Prostate gland (tissue), 2 donors: ENCODE measurements around the gene CRELD1. TPM values are rescaled to one million over a fixed set of nuclear protein-coding genes. Genes with fewer than 3 reads are reported as not detected.
A peak's percentile ranks its signal among the peaks of the same experiment; 100 is the strongest.

Experiments
- DNase-seq: peaks from one replicate; pipeline ENCODE4 v3.0.0-alpha.2; 2019; ENCODE audit warnings: low spot score
- H3K27ac ChIP-seq, 2 donors: fragments of 200-600 bp; sonication (generic); 2 replicates each; pipeline ENCODE4 v1.5.1; 2017 to 2019
- H3K27me3 ChIP-seq: fragments of 200-600 bp; sonication (generic); replicated peaks from 2 replicates; pipeline ENCODE4 v1.5.1; 2019; ENCODE audit not compliant: insufficient read depth
- H3K36me3 ChIP-seq, 2 donors: fragments of 200-600 bp; sonication (generic); 1 replicate in 1 of 2; 2 replicates in 1 of 2; pipeline versions ENCODE4 v1.5.1 to v1.8.1; 2017 to 2019
- H3K4me1 ChIP-seq: fragments of 200-600 bp; sonication (generic); replicated peaks from 2 replicates; pipeline ENCODE4 v1.5.1; 2019
- H3K4me3 ChIP-seq, 2 donors: fragments of 200-600 bp; sonication (generic); 2 replicates each; pipeline ENCODE4 v1.5.1; 2017 to 2019
- H3K9me3 ChIP-seq: fragments of 200-600 bp; sonication (generic); 2 replicates; pipeline ENCODE4 v1.5.1; 2017
- POLR2A ChIP-seq: fragments of 450-650 bp; IDR thresholded peaks from one replicate; pipeline ENCODE4 v1.6.1; 2016; ENCODE audit warnings: antibody characterized with exemption, mild to moderate bottlenecking
- POLR2AphosphoS5 ChIP-seq: sonication (generic); formaldehyde crosslinking; IDR thresholded peaks from one replicate; pipeline ENCODE4 v1.6.1; 2017; ENCODE audit warnings: antibody characterized with exemption
- WGBS: methylation state at CpG from one replicate; pipeline ENCODE4 v1.1.5; 2018; 5-methylcytosine and 5-hydroxymethylcytosine counted together
- intact Hi-C: fragments of 100-400 bp; cut with DNase I; formaldehyde crosslinking; loops from one replicate; pipeline ENCODE4 v1.14.2; 2022
- total RNA-seq, 2 donors: library from RNA; depleted of rRNA; stranded (reverse); fragments of >200 nt; gene quantifications; one replicate each; pipeline ENCODE4 v1.1.0, GENCODE V29; 2016
- TF ChIP-seq, protein P1 (sequence below), 4 experiments: fragments of 200-600 bp in 2 of 4; fragments of 450-650 bp in 2 of 4; sonication (generic) in 2 of 4; IDR thresholded peaks; 1 replicate in 3 of 4; 2 replicates in 1 of 4; pipeline ENCODE4 v1.5.1; 2016 to 2019; ENCODE audit warnings: antibody characterized with exemption in 4 of 4, mild to moderate bottlenecking in 2 of 4, moderate library complexity in 2 of 4

CRELD1 gene
- total RNA-seq, 2 donors from 2014 or later, result 46.9 to 64.9 TPM

DNA sequence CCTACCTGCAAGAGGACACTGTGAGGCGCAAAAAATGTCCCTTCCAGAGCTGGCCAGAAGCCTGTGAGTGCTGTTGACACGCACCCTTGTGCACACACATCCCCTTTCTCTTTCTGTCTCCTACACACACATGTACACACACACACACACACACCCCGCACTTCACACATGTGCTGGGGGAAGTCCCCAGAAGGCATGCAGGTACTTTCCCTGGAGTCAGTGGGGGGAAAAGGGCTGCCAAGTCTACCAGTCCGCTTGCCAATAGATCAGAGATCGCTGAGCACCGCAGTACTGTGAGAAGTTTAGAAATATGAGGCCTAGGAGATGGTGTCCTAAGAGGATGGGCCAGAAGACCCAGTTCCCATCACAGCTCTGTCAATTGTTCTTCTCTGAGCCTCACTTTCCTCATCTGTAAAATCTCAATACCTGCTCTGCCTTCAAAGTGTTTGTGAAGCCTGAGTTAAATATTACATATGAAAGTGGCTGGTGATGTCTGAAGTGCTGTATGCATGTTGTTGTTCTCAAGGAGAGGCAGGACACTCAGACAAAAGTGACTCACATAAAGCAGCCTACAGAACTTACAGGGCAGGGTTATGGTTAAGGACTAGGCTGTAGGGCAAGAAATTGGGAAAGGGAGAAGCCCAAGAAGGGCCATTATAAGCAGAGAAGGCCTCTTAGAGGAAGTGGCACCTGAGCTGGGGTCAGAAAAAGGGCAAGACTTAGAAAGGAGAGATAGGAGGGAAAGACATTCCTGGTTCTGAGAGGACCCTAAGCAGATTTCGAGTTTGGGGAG lies 24.2 kb upstream of the CRELD1 start:
- no peaks in the 10 kb centered on the region for H3K27me3 ChIP-seq
- H3K27ac ChIP-seq, result no peak overlapping the region
- H3K9me3 ChIP-seq, result no peaks in the 10 kb centered on the region
- H3K4me3 ChIP-seq, result no peak overlapping the region
- DNase-seq, result no peak
- TF ChIP-seq, protein P1, sequence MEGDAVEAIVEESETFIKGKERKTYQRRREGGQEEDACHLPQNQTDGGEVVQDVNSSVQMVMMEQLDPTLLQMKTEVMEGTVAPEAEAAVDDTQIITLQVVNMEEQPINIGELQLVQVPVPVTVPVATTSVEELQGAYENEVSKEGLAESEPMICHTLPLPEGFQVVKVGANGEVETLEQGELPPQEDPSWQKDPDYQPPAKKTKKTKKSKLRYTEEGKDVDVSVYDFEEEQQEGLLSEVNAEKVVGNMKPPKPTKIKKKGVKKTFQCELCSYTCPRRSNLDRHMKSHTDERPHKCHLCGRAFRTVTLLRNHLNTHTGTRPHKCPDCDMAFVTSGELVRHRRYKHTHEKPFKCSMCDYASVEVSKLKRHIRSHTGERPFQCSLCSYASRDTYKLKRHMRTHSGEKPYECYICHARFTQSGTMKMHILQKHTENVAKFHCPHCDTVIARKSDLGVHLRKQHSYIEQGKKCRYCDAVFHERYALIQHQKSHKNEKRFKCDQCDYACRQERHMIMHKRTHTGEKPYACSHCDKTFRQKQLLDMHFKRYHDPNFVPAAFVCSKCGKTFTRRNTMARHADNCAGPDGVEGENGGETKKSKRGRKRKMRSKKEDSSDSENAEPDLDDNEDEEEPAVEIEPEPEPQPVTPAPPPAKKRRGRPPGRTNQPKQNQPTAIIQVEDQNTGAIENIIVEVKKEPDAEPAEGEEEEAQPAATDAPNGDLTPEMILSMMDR (IDR thresholded peaks at IDR 0.05), result no peak
- TF ChIP-seq POLR2AphosphoS5, result no peak
- TF ChIP-seq POLR2A, result no peak
- H3K36me3 ChIP-seq, result no peaks in the 10 kb centered on the region
- intact Hi-C loops, result loop anchor here (10.0 kb wide), 1 partner anchor 175 kb away; the partner anchor contains the start of gene BRPF1
- 80% methylated on average over 7 of the region's 7 CpGs for WGBS
- peaks cover 3% of the 10 kb centered on the region for H3K4me1 ChIP-seq

DNA sequence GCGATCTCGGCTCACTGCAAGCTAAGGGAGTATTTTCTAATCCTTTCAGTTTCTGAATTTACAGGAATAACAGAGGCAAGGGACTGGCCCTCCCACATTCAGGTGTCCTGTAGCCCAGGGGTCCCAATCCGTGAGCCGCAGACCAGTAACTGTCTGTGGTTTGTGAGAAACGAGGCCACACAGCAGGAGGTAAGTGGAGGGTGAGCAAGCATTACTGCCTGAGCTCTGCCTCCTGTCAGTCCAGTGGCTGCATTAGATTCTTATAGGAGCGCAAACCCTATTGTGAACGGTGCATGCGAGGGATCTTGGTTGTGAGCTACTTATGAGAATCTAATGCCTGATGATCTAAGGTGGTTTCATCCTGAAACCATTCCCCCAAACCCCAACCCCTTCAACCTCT lies 21.8 kb upstream of the CRELD1 start:
- TF ChIP-seq POLR2A (no peak), POLR2AphosphoS5 (no peak)
- TF ChIP-seq, protein P1 (IDR thresholded peaks at IDR 0.05), result no peak
- H3K4me3 ChIP-seq, result no peak overlapping the region
- no peak for DNase-seq
- WGBS, result 96% methylated on average over 8 of the region's 8 CpGs
- no peaks in the 10 kb centered on the region for H3K36me3 ChIP-seq
- H3K9me3 ChIP-seq, result no peaks in the 10 kb centered on the region
- H3K4me1 ChIP-seq, result peaks cover 12% of the 10 kb centered on the region
- intact Hi-C loops, result loop anchor here (10.0 kb wide), 1 partner anchor 177 kb away; the partner anchor contains the start of gene BRPF1
- H3K27me3 ChIP-seq, result no peaks in the 10 kb centered on the region
- no peak overlapping the region for H3K27ac ChIP-seq

DNA sequence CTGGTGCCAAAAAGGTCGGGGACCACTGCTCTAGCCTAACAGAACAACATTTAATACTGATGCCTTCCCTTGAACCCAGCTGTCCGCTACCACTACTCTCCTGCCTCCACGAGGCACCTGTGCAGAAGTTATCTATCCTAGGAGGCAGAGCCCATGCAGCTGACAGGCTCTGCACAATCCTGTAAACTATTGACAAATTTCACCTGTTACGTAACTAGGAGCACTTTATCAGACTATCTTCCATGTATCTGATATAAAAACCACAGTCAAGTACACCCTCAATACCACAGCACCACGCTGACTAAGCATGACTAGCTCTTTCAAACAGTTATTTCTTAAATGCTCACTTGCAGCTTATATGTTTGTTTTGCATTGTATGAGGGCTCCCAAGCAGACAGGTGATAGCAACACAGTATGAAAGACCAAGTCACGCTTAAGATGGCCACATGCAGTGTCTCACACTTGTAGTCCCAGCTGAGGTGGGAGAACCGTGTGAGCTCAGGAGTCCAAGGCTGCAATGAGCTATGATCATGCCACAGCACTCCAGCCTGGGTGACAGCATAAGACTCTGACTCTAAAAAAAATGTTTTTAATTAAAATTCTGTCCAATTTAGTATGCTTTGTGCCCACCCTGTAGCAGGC lies 21.2 kb upstream of the CRELD1 start:
- no peak for TF ChIP-seq POLR2AphosphoS5
- TF ChIP-seq, protein P1 (IDR thresholded peaks at IDR 0.05), result no peak
- TF ChIP-seq POLR2A, result no peak
- H3K4me3 ChIP-seq, result no peak overlapping the region
- H3K4me1 ChIP-seq, result peaks cover 12% of the 10 kb centered on the region
- H3K9me3 ChIP-seq, result no peaks in the 10 kb centered on the region
- no peak for DNase-seq
- no peaks in the 10 kb centered on the region for H3K27me3 ChIP-seq
- no peak overlapping the region for H3K27ac ChIP-seq
- no peaks in the 10 kb centered on the region for H3K36me3 ChIP-seq
- intact Hi-C loops, result loop anchor here (10.0 kb wide), 1 partner anchor 178 kb away; the partner anchor contains the start of gene BRPF1
- WGBS, result 80% methylated on average over 7 of the region's 7 CpGs

DNA sequence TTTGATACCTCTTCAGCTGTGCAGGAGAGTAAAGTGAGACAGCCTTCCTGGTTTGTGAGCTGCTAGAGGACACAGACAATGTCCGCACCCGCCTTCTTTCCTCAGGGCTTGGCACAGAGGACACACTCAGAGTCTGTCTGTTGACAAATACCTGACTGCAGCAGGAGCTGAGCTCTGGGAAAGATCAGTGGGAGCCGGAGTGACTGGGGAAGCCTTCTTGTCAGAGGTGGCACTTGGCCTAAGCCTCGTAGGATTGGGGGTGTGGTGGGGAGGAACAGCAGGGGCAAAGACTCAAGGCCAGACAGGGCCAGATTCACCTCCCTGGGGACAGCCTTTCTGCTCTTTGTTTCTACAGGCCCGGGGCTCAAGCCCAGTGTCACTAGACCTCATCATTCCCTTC lies 20.0 kb upstream of the CRELD1 start:
- Histone ChIP-seq H3K4me3 (no peak overlapping the region), H3K27ac (peak overlapping the region; percentile 92 to 94), H3K27me3 (no peaks in the 10 kb centered on the region), H3K9me3 (no peaks in the 10 kb centered on the region), H3K36me3 (no peaks in the 10 kb centered on the region), H3K4me1 (peaks cover 12% of the 10 kb centered on the region)
- peak; percentile 73 for DNase-seq
- 41% methylated on average over 5 of the region's 5 CpGs for WGBS
- peak; percentile 36 for TF ChIP-seq POLR2AphosphoS5
- TF ChIP-seq POLR2A, result no peak
- TF ChIP-seq, protein P1 (IDR thresholded peaks at IDR 0.05), result no peak
- intact Hi-C loops, result loop anchor here (10.0 kb wide), 1 partner anchor 179 kb away; the partner anchor contains the start of gene BRPF1
